HEK293T (cell line): ENCODE results near the gene PKIB.

ENCODE experiments used
- CTCF ChIA-PET: fragments of 350-600 bp; formaldehyde crosslinking; extraction: SDS; loops from one replicate; lab custom pipeline; 2021; ENCODE audit warnings: antibody characterized with exemption, inconsistent platforms; lab: Yijun Ruan, JAX
- POLR2A ChIA-PET: fragments of 350-600 bp; formaldehyde crosslinking; extraction: SDS; loops from one replicate; lab custom pipeline; 2020; ENCODE audit warnings: antibody characterized with exemption, inconsistent platforms; lab: Yijun Ruan, JAX
- DNase-seq: peaks from one replicate; pipeline ENCODE4 v3.0.0; 2012; ENCODE audit warnings: mixed read lengths; ENCODE audit errors: extremely low spot score
- ARNT ChIP-seq: fragments of 450-650 bp; IDR thresholded peaks from 2 replicates; pipeline ENCODE4 v1.6.1; 2017; ENCODE audit warnings: mild to moderate bottlenecking
- BHLHE40 ChIP-seq: fragments of 450-650 bp; IDR thresholded peaks from 2 replicates; pipeline ENCODE4 v1.6.1; 2016; ENCODE audit warnings: mild to moderate bottlenecking, moderate library complexity, borderline replicate concordance
- CTBP1 ChIP-seq: fragments of 450-650 bp; IDR thresholded peaks from 2 replicates; pipeline ENCODE4 v1.6.1; 2016; ENCODE audit warnings: borderline replicate concordance
- ELF4 ChIP-seq: fragments of 450-650 bp; IDR thresholded peaks from 2 replicates; pipeline ENCODE4 v1.6.1; 2017; ENCODE audit warnings: antibody characterized with exemption
- FOXA1 ChIP-seq: fragments of 450-650 bp; IDR thresholded peaks from 2 replicates; pipeline ENCODE4 v1.6.1; 2016; ENCODE audit warnings: mild to moderate bottlenecking
- FOXK2 ChIP-seq: fragments of 450-650 bp; IDR thresholded peaks from 2 replicates; pipeline ENCODE4 v1.6.1; 2016; ENCODE audit warnings: mild to moderate bottlenecking
- FOXM1 ChIP-seq: fragments of 450-650 bp; IDR thresholded peaks from 2 replicates; pipeline ENCODE4 v1.6.1; 2017; ENCODE audit warnings: mild to moderate bottlenecking, borderline replicate concordance
- HDGF ChIP-seq: fragments of 450-650 bp; IDR thresholded peaks from 2 replicates; pipeline ENCODE4 v1.6.1; 2017; ENCODE audit warnings: antibody characterized with exemption, borderline replicate concordance
- L3MBTL2 ChIP-seq: fragments of 450-650 bp; conservative IDR thresholded peaks from 2 replicates; pipeline ENCODE4 v1.6.1; 2016; ENCODE audit warnings: mild to moderate bottlenecking
- LEF1 ChIP-seq: fragments of 450-650 bp; IDR thresholded peaks from 2 replicates; pipeline ENCODE4 v1.6.1; 2017; ENCODE audit warnings: mild to moderate bottlenecking, borderline replicate concordance
- NFRKB ChIP-seq: fragments of 450-650 bp; IDR thresholded peaks from 2 replicates; pipeline ENCODE4 v1.6.1; 2016; ENCODE audit warnings: mild to moderate bottlenecking, moderate library complexity
- PKNOX1 ChIP-seq: fragments of 450-650 bp; IDR thresholded peaks from 2 replicates; pipeline ENCODE4 v1.6.1; 2016
- SP1 ChIP-seq: fragments of 450-650 bp; IDR thresholded peaks from 2 replicates; pipeline ENCODE4 v1.6.1; 2017
- SUZ12 ChIP-seq: fragments of 450-650 bp; IDR thresholded peaks from 2 replicates; pipeline ENCODE4 v1.6.1; 2016; ENCODE audit warnings: mild to moderate bottlenecking
- TARDBP ChIP-seq: fragments of 450-650 bp; IDR thresholded peaks from 2 replicates; pipeline ENCODE4 v1.6.1; 2016
- ZNF384 ChIP-seq: fragments of 450-650 bp; IDR thresholded peaks from 2 replicates; pipeline ENCODE4 v1.6.1; 2016

The PKIB gene

GRCh38 chr6:122651604-122652003 is 41.4 kb downstream of the PKIB start:
- no peak for TF ChIP-seq ELF4
- no peak for TF ChIP-seq CTBP1
- TF ChIP-seq FOXK2: no peak
- TF ChIP-seq FOXA1: no peak
- no peak for TF ChIP-seq SUZ12
- no peak for TF ChIP-seq ARNT
- no peak for TF ChIP-seq ZNF384
- TF ChIP-seq HDGF: no peak
- TF ChIP-seq NFRKB: no peak
- TF ChIP-seq FOXM1: no peak
- TF ChIP-seq L3MBTL2: no peak
- CTCF ChIA-PET: no interaction called here
- no peak for DNase-seq
- POLR2A ChIA-PET: no interaction called here

- ChIA-PET POLR2A (no interaction called here), CTCF (interaction anchor here (0.6 kb wide), 2 partner anchors 489 to 1059 kb away, joined by 3 to 4 read pairs; no protein-coding TSS in a partner anchor)
- DNase-seq: no peak
- TF ChIP-seq FOXA1: no peak
- TF ChIP-seq BHLHE40: no peak
- TF ChIP-seq L3MBTL2: no peak
- no peak for TF ChIP-seq SP1
- TF ChIP-seq ARNT: no peak
- no peak for TF ChIP-seq LEF1
- TF ChIP-seq ZNF384: no peak
- no peak for TF ChIP-seq FOXM1
- no peak for TF ChIP-seq TARDBP
- no peak for TF ChIP-seq FOXK2
Measured at GRCh38 chr6:122652431-122652830, 42.2 kb downstream of the PKIB start.

GRCh38 chr6:122653094-122653493 is 42.9 kb downstream of the PKIB start:
- no peak for DNase-seq
- CTCF ChIA-PET: no interaction called here
- POLR2A ChIA-PET: no interaction called here
- TF ChIP-seq TARDBP (no peak), BHLHE40 (no peak), HDGF (no peak), FOXM1 (no peak), FOXK2 (no peak), SP1 (no peak), ZNF384 (no peak), CTBP1 (no peak), PKNOX1 (no peak), FOXA1 (no peak), SUZ12 (no peak), ELF4 (no peak), LEF1 (no peak), L3MBTL2 (no peak)

- ChIA-PET CTCF (no interaction called here), POLR2A (no interaction called here)
- no peak for DNase-seq
- TF ChIP-seq FOXM1: no peak
- TF ChIP-seq ARNT: no peak
- no peak for TF ChIP-seq FOXK2
- TF ChIP-seq CTBP1: no peak
- TF ChIP-seq HDGF: no peak
- no peak for TF ChIP-seq L3MBTL2
- TF ChIP-seq PKNOX1: no peak
- TF ChIP-seq SUZ12: no peak
- TF ChIP-seq LEF1: no peak
- TF ChIP-seq NFRKB: no peak
- TF ChIP-seq SP1: no peak
- no peak for TF ChIP-seq ELF4
- TF ChIP-seq BHLHE40: no peak
- no peak for TF ChIP-seq FOXA1
- no peak for TF ChIP-seq TARDBP
- no peak for TF ChIP-seq ZNF384
Measured at GRCh38 chr6:122654012-122654411, 43.8 kb downstream of the PKIB start.

GRCh38 chr6:122657601-122658000 is 47.4 kb downstream of the PKIB start:
- DNase-seq: no peak
- POLR2A ChIA-PET: no interaction called here
- CTCF ChIA-PET: interaction anchor here (2.7 kb wide), 1 partner anchor 47 kb away, joined by 8 read pairs; the partner anchor contains the start of gene PKIB
- no peak for TF ChIP-seq FOXA1
- TF ChIP-seq L3MBTL2: no peak
- no peak for TF ChIP-seq TARDBP
- no peak for TF ChIP-seq SP1
- TF ChIP-seq ELF4: no peak
- TF ChIP-seq ZNF384: no peak
- TF ChIP-seq SUZ12: no peak
- TF ChIP-seq FOXK2: no peak
- no peak for TF ChIP-seq HDGF
- TF ChIP-seq CTBP1: no peak
- no peak for TF ChIP-seq BHLHE40
- no peak for TF ChIP-seq PKNOX1
- TF ChIP-seq NFRKB: no peak
- no peak for TF ChIP-seq FOXM1
- TF ChIP-seq LEF1: no peak
- no peak for TF ChIP-seq ARNT

- ChIA-PET POLR2A (no interaction called here), CTCF (no interaction called here)
- no peak for TF ChIP-seq BHLHE40
- DNase-seq: no peak
Measured at GRCh38 chr6:122660296-122660695, 50.1 kb downstream of the PKIB start.

GRCh38 chr6:122663981-122664380 is 53.8 kb downstream of the PKIB start:
- ChIA-PET POLR2A (no interaction called here), CTCF (interaction anchor here (0.9 kb wide), 1 partner anchor 31 kb away, joined by 3 read pairs; no protein-coding TSS in a partner anchor)
- TF ChIP-seq L3MBTL2 (no peak), HDGF (no peak), ZNF384 (no peak), FOXM1 (no peak), FOXA1 (no peak), SP1 (no peak), PKNOX1 (no peak), CTBP1 (no peak), FOXK2 (no peak), NFRKB (no peak)
- no peak for DNase-seq
